HEK293 (cell line): ENCODE measurements around the gene NRTN.

Source experiments
- EGR2 ChIP-seq: fragments of 450-650 bp; formaldehyde crosslinking; IDR thresholded peaks from 2 replicates; pipeline ENCODE4 v1.5.1; 2016; ENCODE audit warnings: low read depth, missing biosample characterization, missing genetic modification characterization
- KLF10 ChIP-seq: fragments of 450-650 bp; IDR thresholded peaks from 2 replicates; pipeline ENCODE4 v1.5.1; 2018; ENCODE audit warnings: missing biosample characterization, mild to moderate bottlenecking, missing genetic modification characterization
- MEIS1 ChIP-seq: sonication (generic); formaldehyde crosslinking; IDR thresholded peaks from 2 replicates; pipeline ENCODE4 v1.8.1; 2022; ENCODE audit warnings: missing genetic modification reagents, mild to moderate bottlenecking, borderline replicate concordance
- TCF7L2 ChIP-seq: IDR thresholded peaks from 2 replicates; pipeline ENCODE4 v1.6.1; 2011; ENCODE audit warnings: low read depth, mild to moderate bottlenecking, inconsistent platforms, low read length, moderate library complexity, borderline replicate concordance
- ZBTB17 ChIP-seq: fragments of 450-650 bp; formaldehyde crosslinking; IDR thresholded peaks from 2 replicates; pipeline ENCODE4 v1.5.1; 2016; ENCODE audit warnings: missing biosample characterization, missing genetic modification characterization
- ZIC2 ChIP-seq: fragments of 450-650 bp; formaldehyde crosslinking; IDR thresholded peaks from 2 replicates; pipeline ENCODE4 v1.5.1; 2016; ENCODE audit warnings: missing biosample characterization, missing genetic modification characterization
- ZNF114 ChIP-seq: fragments of 450-650 bp; formaldehyde crosslinking; IDR thresholded peaks from 2 replicates; pipeline ENCODE4 v1.5.0; 2017; ENCODE audit warnings: missing biosample characterization, missing genetic modification characterization
- ZNF155 ChIP-seq: fragments of 450-650 bp; formaldehyde crosslinking; IDR thresholded peaks from 2 replicates; pipeline ENCODE4 v1.5.1; 2016; ENCODE audit warnings: missing biosample characterization, missing genetic modification characterization
- ZNF174 ChIP-seq: fragments of 450-650 bp; formaldehyde crosslinking; IDR thresholded peaks from 2 replicates; pipeline ENCODE4 v1.5.0; 2017; ENCODE audit warnings: missing biosample characterization, mild to moderate bottlenecking, missing genetic modification characterization
- ZNF19 ChIP-seq: fragments of 450-650 bp; formaldehyde crosslinking; IDR thresholded peaks from 2 replicates; pipeline ENCODE4; 2016; ENCODE audit warnings: missing biosample characterization, missing genetic modification characterization, low read depth
- ZNF2 ChIP-seq: fragments of 450-650 bp; formaldehyde crosslinking; IDR thresholded peaks from 2 replicates; pipeline ENCODE4 v1.5.1; 2016; ENCODE audit warnings: missing biosample characterization, missing genetic modification characterization
- ZNF221 ChIP-seq: fragments of 450-650 bp; formaldehyde crosslinking; IDR thresholded peaks from 2 replicates; pipeline ENCODE4 v1.5.1; 2017; ENCODE audit warnings: missing biosample characterization, missing genetic modification characterization, borderline replicate concordance
- ZNF23 ChIP-seq: fragments of 450-650 bp; formaldehyde crosslinking; IDR thresholded peaks from 2 replicates; pipeline ENCODE4 v1.5.1; 2016; ENCODE audit warnings: missing biosample characterization, missing genetic modification characterization, borderline replicate concordance
- ZNF266 ChIP-seq: fragments of 450-650 bp; formaldehyde crosslinking; IDR thresholded peaks from 2 replicates; pipeline ENCODE4 v1.5.1; 2016; ENCODE audit warnings: missing biosample characterization, missing genetic modification characterization, low read depth
- ZNF391 ChIP-seq: fragments of 450-650 bp; formaldehyde crosslinking; IDR thresholded peaks from 2 replicates; pipeline ENCODE4 v1.5.1; 2016; ENCODE audit warnings: low read depth, missing biosample characterization, missing genetic modification characterization, borderline replicate concordance
- ZNF513 ChIP-seq: fragments of 450-650 bp; IDR thresholded peaks from 2 replicates; pipeline ENCODE4 v1.5.1; 2018; ENCODE audit warnings: missing biosample characterization, missing genetic modification characterization
- ZNF518A ChIP-seq: fragments of 450-650 bp; formaldehyde crosslinking; conservative IDR thresholded peaks from 2 replicates; pipeline ENCODE4 v1.5.1; 2016; ENCODE audit warnings: low read depth, missing biosample characterization, missing genetic modification characterization
- ZNF521 ChIP-seq: fragments of 450-650 bp; formaldehyde crosslinking; IDR thresholded peaks from 2 replicates; pipeline ENCODE4 v1.5.1; 2017; ENCODE audit warnings: missing biosample characterization, mild to moderate bottlenecking, missing genetic modification characterization
- ZNF555 ChIP-seq: fragments of 450-650 bp; formaldehyde crosslinking; conservative IDR thresholded peaks from 2 replicates; pipeline ENCODE4 v1.5.1; 2017; ENCODE audit warnings: missing biosample characterization, mild to moderate bottlenecking, missing genetic modification characterization, inconsistent platforms
- ZNF571 ChIP-seq: fragments of 450-650 bp; formaldehyde crosslinking; IDR thresholded peaks from 2 replicates; pipeline ENCODE4 v1.5.0; 2017; ENCODE audit warnings: missing biosample characterization, missing genetic modification characterization
- ZNF580 ChIP-seq: fragments of 450-650 bp; formaldehyde crosslinking; IDR thresholded peaks from 2 replicates; pipeline ENCODE4 v1.5.1; 2016; ENCODE audit warnings: missing biosample characterization, missing genetic modification characterization
- ZNF610 ChIP-seq: fragments of 450-650 bp; formaldehyde crosslinking; IDR thresholded peaks from 2 replicates; pipeline ENCODE4 v1.5.1; 2016; ENCODE audit warnings: missing biosample characterization, missing genetic modification characterization, borderline replicate concordance
- ZNF639 ChIP-seq: fragments of 450-650 bp; formaldehyde crosslinking; IDR thresholded peaks from 2 replicates; pipeline ENCODE4 v1.5.1; 2016; ENCODE audit warnings: missing biosample characterization, missing genetic modification characterization
- ZSCAN23 ChIP-seq: fragments of 450-650 bp; formaldehyde crosslinking; IDR thresholded peaks from 2 replicates; pipeline ENCODE4 v1.5.1; 2016; ENCODE audit warnings: missing biosample characterization, missing genetic modification characterization
- ZXDB ChIP-seq: fragments of 450-650 bp; formaldehyde crosslinking; IDR thresholded peaks from 2 replicates; pipeline ENCODE4 v1.5.1; 2016; ENCODE audit warnings: missing biosample characterization, missing genetic modification characterization
- TF ChIP-seq, protein P1 (sequence below): fragments of 450-650 bp; formaldehyde crosslinking; IDR thresholded peaks from 2 replicates; pipeline ENCODE4 v1.5.1; 2016; ENCODE audit warnings: missing biosample characterization, missing genetic modification characterization
- TF ChIP-seq, protein P2 (sequence below): fragments of 450-650 bp; formaldehyde crosslinking; IDR thresholded peaks from 2 replicates; pipeline ENCODE4 v1.5.1; 2016; ENCODE audit warnings: missing biosample characterization, missing genetic modification characterization

Gene NRTN

GRCh38 chr19:5827891-5828660, 23.2 kb downstream of the NRTN start (continued):
- TF ChIP-seq ZNF580 (tag by site-specific recombination) = peak; percentile 73; the same call in 1 of the 2 replicates
- TF ChIP-seq, protein P1, sequence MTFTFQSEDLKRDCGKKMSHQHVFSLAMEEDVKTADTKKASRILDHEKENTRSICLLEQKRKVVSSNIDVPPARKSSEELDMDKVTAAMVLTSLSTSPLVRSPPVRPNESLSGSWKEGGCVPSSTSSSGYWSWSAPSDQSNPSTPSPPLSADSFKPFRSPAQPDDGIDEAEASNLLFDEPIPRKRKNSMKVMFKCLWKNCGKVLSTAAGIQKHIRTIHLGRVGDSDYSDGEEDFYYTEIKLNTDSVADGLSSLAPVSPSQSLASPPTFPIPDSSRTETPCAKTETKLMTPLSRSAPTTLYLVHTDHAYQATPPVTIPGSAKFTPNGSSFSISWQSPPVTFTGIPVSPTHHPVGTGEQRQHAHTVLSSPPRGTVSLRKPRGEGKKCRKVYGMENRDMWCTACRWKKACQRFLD = no peak
- no peak for TF ChIP-seq ZNF518A (tag by site-specific recombination)
- peak; percentile 64; the same call in 1 of the 2 replicates for TF ChIP-seq ZNF610 (tag by site-specific recombination)
- no peak for TF ChIP-seq ZNF513 (tag by site-specific recombination)
- TF ChIP-seq, protein P2, sequence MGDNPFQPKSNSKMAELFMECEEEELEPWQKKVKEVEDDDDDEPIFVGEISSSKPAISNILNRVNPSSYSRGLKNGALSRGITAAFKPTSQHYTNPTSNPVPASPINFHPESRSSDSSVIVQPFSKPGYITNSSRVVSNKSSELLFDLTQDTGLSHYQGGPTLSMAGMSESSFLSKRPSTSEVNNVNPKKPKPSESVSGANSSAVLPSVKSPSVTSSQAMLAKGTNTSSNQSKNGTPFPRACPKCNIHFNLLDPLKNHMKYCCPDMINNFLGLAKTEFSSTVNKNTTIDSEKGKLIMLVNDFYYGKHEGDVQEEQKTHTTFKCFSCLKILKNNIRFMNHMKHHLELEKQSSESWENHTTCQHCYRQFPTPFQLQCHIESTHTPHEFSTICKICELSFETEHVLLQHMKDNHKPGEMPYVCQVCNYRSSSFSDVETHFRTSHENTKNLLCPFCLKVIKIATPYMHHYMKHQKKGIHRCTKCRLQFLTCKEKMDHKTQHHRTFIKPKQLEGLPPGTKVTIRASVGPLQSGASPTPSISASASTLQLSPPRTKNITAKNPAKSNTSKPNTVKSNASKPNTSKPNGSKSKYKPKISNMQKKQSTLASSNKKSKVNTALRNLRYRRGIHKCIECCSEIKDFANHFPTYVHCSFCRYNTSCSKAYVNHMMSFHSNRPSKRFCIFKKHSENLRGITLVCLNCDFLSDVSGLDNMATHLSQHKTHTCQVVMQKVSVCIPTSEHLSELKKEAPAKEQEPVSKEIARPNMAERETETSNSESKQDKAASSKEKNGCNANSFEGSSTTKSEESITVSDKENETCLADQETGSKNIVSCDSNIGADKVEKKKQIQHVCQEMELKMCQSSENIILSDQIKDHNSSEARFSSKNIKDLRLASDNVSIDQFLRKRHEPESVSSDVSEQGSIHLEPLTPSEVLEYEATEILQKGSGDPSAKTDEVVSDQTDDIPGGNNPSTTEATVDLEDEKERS (tag by site-specific recombination) = no peak
- TF ChIP-seq ZNF521 (tag by site-specific recombination) = no peak
- TF ChIP-seq ZNF266 = no peak
- no peak for TF ChIP-seq ZNF221
- TF ChIP-seq ZNF2 (tag by site-specific recombination) = peak; percentile 97
- peak; percentile 68; the same call in 1 of the 2 replicates for TF ChIP-seq ZNF639 (tag by site-specific recombination)
- TF ChIP-seq ZNF571 (tag by site-specific recombination) = no peak
- no peak for TF ChIP-seq TCF7L2
- TF ChIP-seq KLF10 (tag by site-specific recombination) = peak; percentile 79; the same call in 1 of the 2 replicates
- TF ChIP-seq ZNF555 (tag by site-specific recombination) = no peak
- peak; percentile 47; the same call in 1 of the 2 replicates for TF ChIP-seq ZIC2 (tag by site-specific recombination)
- no peak for TF ChIP-seq ZNF23
- TF ChIP-seq EGR2 = peak; percentile 72
- peak; percentile 73; the same call in 1 of the 2 replicates for TF ChIP-seq ZSCAN23 (tag by site-specific recombination)
- TF ChIP-seq ZBTB17 = peak; percentile 68
- no peak for TF ChIP-seq ZNF174 (tag by site-specific recombination)
- TF ChIP-seq ZNF114 = no peak
- no peak for TF ChIP-seq MEIS1
- no peak for TF ChIP-seq ZNF19 (tag by site-specific recombination)
- TF ChIP-seq ZNF391 = peak; percentile 93; the same call in 1 of the 2 replicates
- TF ChIP-seq ZXDB = peak; percentile 87
- no peak for TF ChIP-seq ZNF155 (tag by site-specific recombination)
